ENCODE measurements around the gene ZBTB7A.

Gene ZBTB7A

GRCh38 chr19:4068047-4068966, 1.6 kb upstream of the ZBTB7A start:
- no peak for DNase-seq (ENCODE audit: low spot score)

GRCh38 chr19:4067396-4068046, 822 bp upstream of the ZBTB7A start:
- DNase-seq (ENCODE audit: low spot score), result no peak

GRCh38 chr19:4066176-4066606, 508 bp downstream of the ZBTB7A start:
- no peak for DNase-seq (ENCODE audit: low spot score)

GRCh38 chr19:4065430-4066175, 1.1 kb downstream of the ZBTB7A start:
- peak; percentile 96 for DNase-seq (ENCODE audit: low spot score)

GRCh38 chr19:4064496-4065260, 2.0 kb downstream of the ZBTB7A start:
- no peak for DNase-seq (ENCODE audit: low spot score)

- no peak for DNase-seq (ENCODE audit: low spot score)
Measured at GRCh38 chr19:4064149-4064495, 2.6 kb downstream of the ZBTB7A start.

- DNase-seq (ENCODE audit: low spot score), result no peak
Measured at GRCh38 chr19:4063369-4064148, 3.1 kb downstream of the ZBTB7A start.

GRCh38 chr19:4062419-4063368, 4.0 kb downstream of the ZBTB7A start:
- DNase-seq (ENCODE audit: low spot score), result no peak

- DNase-seq (ENCODE audit: low spot score), result no peak
Measured at GRCh38 chr19:4061683-4062418, 4.8 kb downstream of the ZBTB7A start.

- no peak for DNase-seq (ENCODE audit: low spot score)
Measured at GRCh38 chr19:4061178-4061682, 5.5 kb downstream of the ZBTB7A start.

- no peak for DNase-seq (ENCODE audit: low spot score)
Measured at GRCh38 chr19:4060621-4061177, 6.0 kb downstream of the ZBTB7A start.

GRCh38 chr19:4059891-4060620, 6.6 kb downstream of the ZBTB7A start:
- DNase-seq (ENCODE audit: low spot score), result no peak

- no peak for DNase-seq (ENCODE audit: low spot score)
Measured at GRCh38 chr19:4059453-4059871, 7.2 kb downstream of the ZBTB7A start.

GRCh38 chr19:4058693-4059452, 7.8 kb downstream of the ZBTB7A start:
- no peak for DNase-seq (ENCODE audit: low spot score)

- no peak for DNase-seq (ENCODE audit: low spot score)
Measured at GRCh38 chr19:4057931-4058692, 8.6 kb downstream of the ZBTB7A start.

- DNase-seq (ENCODE audit: low spot score), result no peak
Measured at GRCh38 chr19:4055209-4055552, 11.5 kb downstream of the ZBTB7A start.

Data from COLO829 (cell line).